Activated CD8-positive, alpha-beta memory T cell treated with anti-CD3 and anti-CD28 coated beads, Interleukin-2, amount 50 U/mL, for 1 hour (primary cell): ENCODE measurements around the gene CARD16.
"Not testable (repeated sequence)": the region's sequence is repeated elsewhere in the genome, so short reads cannot be mapped to it uniquely, and the experiment has no call there.

Experiments
- DNase-seq: peaks from one replicate; pipeline ENCODE4 v3.0.0-alpha.2; 2020; ENCODE audit errors: extremely low read depth

Gene CARD16

GRCh38 chr11:105044557-105045524, at the start of gene CARD16:
Gene CARD16, minus strand, starts transcription at chr11:105045335. Its CDS starts 38 bp downstream, at chr11:105045297.
- not testable (repeated sequence) for DNase-seq

DNA sequence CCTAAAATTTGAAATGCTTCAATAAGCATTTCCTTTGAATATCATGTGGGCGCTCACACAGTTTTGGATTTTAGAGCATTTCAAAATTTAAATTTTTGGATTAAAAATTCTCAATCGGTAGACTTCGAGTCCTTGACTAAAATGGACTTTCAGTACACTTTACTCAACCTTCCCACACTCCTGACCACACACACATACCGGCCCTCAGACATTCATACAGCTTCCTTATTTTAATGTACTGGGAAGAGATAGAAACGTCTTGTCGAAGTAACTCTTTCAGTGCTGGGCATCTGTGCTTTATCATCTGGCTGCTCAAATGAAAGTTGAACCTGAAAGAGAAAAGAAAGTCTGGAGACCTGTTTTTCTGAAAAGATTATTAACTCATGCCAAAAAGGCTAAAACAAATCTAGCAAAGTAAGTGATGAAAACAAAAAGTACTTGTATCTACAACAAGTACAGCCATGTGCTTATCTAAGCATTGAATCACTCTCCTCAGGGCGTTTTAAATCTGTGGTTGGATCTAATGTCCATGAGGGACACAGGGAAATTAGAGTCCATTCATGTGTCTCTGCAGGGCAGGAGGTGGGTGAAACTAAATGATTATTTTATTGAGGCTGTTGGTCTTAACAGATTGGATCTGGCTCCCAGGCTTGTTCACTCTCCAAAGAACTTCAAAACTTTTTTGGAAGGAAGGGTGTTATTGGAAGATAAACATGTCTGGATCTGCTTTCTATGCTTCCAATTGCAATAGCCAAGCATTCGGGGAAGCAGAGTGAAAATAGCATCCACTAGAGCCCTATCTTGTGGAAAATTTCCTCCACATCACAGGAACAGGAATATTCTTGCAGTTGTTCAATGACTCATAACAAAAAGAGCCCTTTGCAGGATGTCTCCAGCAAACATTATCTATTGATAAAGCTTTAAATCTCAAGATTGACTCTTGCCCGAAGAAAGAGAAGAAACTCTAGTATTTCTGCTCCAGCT, 47.4 kb upstream of the CARD16 start:
- DNase-seq: no peak

DNA sequence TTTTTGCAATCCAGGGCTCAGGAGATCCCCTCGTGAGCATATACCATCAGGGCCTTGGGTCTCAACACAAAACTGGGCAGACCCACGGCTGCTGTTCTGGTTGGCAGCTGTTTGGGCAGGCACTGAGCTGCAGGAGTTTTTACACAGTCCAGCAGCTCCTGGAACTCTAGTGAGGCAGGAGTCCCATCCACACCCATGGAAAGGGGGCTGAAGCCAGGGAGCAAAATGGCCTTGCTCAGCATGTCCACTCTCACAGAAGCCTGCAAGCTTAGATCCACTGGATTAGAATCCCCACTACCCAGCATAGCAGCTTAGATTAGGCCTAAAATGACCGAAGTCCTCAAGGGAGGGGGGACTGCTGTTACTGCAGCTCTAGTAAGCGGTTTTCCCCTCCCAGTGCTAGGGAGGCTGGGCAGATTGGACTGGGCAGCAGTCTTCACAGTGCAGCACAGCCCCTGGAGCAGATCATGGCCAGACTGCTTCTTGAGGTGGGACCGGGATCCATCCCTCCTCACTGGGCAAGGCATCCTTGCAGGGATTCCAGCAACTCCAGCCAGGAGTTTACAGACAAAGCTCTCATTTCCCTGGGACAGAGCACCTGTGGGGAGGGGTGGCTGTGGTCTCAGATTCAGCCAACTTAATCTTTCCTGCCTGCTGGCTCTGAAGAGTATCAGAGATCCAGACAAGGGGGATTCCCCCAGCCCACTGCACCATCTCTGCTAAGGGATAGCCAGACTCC, 36.4 kb upstream of the CARD16 start:
- no peak for DNase-seq

DNA sequence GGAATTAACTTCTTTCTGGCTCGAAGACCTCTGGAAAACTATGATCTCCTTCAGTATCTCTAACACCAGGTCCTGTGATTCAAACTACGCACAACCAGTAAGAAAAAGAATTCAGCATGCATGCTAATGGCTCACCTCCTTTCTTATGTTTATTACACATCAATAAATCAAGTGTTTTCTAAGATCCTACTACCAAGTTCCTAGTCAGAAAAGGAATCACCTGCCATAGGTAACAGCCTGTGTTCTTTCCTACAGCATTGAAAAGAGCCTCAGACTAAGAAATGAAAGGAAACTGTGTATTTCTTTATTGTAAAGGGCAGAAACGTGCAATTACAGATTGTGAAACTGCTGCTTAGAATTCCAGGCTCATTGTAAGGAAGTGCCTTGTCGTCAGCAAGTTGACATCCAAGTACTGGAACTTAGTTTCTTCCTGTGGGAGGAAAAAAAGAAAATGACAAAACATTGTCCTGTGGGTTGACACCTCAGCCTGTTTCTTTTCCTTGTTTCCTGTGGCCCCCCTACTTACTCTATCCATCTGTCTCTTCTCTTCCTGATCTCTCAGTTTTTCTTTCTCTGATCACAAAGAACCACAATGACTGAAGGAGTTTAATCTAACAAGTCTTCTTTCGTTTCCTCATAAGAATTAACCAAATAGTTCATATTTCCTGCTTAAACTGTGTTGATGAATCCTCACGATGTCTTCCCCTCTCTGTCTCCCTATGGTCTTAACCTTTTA, 35.2 kb upstream of the CARD16 start:
- DNase-seq: not testable (repeated sequence)

GRCh38 chr11:105078283-105078682, 33.1 kb upstream of the CARD16 start:
- DNase-seq: no peak

DNA sequence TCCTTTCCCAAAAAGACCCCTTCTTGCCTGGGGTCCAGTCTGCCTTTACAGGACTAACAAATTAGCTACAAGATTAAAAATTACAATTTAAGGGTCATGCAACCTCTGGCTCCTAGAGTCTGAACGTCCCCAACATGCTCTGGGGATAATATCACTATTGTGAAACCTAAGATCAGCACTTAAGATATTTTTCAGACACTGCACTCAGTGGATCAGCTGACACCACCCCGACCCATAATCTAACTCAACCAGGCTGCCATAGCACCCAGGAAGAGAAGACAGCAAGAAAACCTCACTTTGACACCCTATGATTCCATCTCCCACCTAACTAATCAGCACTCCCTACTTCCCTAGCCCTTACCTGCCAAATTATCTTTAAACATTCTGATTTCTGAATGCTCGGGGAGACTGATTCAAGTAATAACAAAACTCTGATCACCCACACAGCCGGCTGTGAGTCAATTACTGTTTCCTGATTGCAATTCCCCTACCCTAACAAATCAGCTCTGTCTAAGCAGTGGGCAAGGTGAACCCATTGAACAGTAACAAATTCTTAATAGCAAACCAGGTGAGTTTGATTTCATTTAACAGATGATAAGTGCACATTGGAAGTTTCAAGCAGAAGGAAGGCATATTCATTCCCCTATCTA, 32.1 kb upstream of the CARD16 start:
- not testable (repeated sequence) for DNase-seq

DNA sequence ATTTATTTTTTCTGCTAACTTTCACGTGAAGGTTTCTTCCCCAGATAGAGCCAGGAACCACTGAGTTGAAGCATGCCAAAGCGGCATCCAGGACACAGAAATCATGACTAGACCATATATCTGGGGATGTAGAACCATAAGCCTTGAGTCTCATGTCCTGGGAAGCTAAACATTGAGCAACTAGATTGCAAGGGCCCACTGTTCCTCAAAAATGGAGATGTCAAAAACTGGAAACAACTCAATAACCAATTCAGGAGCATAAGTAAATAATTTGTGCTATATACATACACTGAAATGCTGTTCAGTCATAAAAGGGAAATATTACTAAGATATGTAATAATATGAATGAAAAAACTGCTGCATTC, 29.0 kb upstream of the CARD16 start:
- no peak for DNase-seq

- DNase-seq: no peak
Observed at GRCh38 chr11:105073456-105074165, 28.5 kb upstream of the CARD16 start.

- not testable (repeated sequence) for DNase-seq
Observed at GRCh38 chr11:105072080-105072479, 26.9 kb upstream of the CARD16 start.

GRCh38 chr11:105071089-105071732, 26.1 kb upstream of the CARD16 start:
- no peak for DNase-seq

DNA sequence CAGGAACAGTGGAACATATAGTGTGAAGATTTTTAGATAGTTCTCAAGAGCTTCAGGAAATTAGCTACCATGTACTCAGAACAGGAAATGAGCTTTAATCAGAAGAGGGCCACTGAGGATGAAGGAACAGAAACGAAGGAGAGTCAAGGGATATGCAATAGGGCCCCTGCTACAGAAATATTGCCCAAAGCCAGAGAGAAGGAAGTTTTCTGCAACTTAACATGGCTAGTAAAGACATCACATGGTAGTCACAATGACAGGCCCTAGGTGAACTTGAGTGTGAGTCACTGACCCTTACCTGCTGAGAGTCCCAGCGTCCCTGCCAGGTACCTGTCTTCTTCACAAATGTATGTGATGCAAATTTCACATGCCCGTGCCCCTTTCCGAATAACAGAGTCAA, 25.2 kb upstream of the CARD16 start:
- DNase-seq: no peak

DNA sequence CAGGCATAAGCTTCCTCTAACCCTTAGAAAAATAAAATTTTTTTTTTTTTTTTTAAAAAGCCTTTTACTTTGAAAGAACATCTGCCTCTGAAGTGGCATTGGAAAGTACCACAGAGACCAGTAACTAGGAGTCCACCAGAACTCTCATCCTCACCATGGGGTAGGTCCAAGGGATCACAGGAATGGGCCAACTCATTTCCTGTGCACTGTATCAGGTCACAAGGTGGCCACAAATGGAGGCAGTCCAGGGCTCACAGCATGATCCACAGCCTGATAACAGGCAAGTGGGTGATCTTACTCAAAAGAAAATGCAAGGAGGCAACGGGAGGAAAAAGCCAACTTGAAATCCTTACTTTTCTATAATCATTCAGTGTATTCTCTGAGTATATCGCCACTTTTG, 24.6 kb upstream of the CARD16 start:
- not testable (repeated sequence) for DNase-seq

- DNase-seq: not testable (repeated sequence)
Observed at GRCh38 chr11:105063245-105063941, 18.3 kb upstream of the CARD16 start.

DNA sequence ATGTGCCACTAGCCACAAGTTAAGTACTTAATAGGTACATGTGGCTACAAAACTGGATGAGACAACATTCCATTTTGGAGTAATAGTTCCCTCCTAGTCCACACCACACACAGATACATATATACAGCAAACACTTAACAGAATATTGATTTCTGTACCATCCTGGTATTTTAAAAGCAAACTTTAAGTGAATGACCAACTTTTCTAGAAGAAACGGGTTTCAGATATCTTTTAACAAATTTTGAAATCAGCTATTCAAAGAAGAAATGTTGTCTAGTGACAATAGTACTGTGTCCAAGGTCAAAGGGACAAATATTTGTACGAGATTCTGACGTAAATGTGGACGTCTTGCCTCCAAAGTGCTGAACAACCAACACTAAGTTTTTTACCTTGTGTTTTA, 12.3 kb upstream of the CARD16 start:
- no peak for DNase-seq

- DNase-seq: no peak
Observed at GRCh38 chr11:105056446-105056845, 11.3 kb upstream of the CARD16 start.

DNA sequence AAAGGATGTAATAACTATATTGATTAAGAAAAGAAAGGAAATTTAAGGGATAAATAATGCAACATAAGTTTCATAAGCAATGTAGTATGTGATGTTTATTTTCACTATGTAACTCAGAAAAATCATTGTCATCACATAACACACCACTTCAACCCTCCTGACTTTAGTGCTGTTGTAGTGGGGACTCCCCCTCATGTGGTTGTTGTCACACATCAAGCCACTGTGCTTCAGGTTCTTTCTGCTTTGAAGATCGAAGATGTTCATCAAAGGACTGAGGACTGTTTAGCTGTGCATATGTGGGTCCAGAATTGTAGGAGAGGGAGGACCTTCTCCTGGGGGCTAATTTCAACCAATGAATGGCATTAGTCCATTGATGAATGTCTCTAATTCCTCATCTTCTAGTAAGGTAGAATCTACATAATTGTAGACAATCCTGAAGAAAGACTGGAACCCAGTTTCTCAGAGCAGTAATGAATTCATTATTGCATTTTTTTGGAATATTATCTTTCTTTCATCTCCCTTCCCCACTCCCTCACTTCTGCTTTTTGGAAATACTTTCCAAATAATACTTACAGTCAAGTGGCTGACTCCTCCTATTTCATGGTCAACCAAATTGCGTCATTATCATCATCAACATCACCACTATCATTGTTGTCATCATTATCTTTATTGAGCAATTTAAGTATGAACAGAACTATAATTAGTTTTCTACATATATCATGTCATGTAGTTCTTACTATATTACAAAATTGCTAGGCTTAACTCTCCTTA, 9.8 kb upstream of the CARD16 start:
- DNase-seq: no peak

- DNase-seq: no peak
Observed at GRCh38 chr11:105052487-105052886, 7.4 kb upstream of the CARD16 start.

DNA sequence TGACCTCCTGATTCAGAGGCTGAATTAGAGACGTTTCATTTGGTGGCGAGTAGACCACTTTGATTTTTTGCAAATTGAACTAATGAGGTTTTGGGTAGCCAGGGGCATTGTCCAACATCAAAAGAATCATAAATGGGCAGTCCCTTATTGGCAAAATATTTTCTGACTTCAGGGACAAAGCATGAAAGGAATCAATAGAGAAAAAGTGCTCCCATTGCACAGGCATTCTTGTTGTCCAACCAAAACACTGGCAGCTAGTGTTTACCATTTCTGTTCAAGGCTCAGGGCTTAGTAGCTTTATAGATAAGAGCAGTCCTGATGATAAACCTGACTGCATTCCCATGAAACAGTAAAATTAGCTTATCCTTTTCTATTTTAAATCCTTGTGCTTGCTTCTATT, 6.4 kb upstream of the CARD16 start:
- no peak for DNase-seq
